Nephron (organoid): ENCODE results near the gene CPSF6.

Experiments used
- H3K27ac Mint-ChIP-seq, 3 experiments: 2 replicates each; pipeline ENCODE4 v1.8.0; 2020; ENCODE audit warnings: mixed read lengths in 3 of 3, mild to moderate bottlenecking in 2 of 3, moderate library complexity in 1 of 3
- H3K27me3 Mint-ChIP-seq: 2 replicates; pipeline ENCODE4 v1.8.0; 2021; ENCODE audit warnings: low read depth, mild to moderate bottlenecking, moderate library complexity, mixed read lengths
- H3K36me3 Mint-ChIP-seq: 2 replicates; pipeline ENCODE4 v1.8.0; 2020; ENCODE audit warnings: low read depth, mixed read lengths
- H3K4me1 Mint-ChIP-seq: 2 replicates; pipeline ENCODE4 v1.8.0; 2020; ENCODE audit warnings: mixed read lengths
- H3K4me3 Mint-ChIP-seq, 3 experiments: 2 replicates each; pipeline ENCODE4 v1.8.0; 2020; ENCODE audit warnings: mild to moderate bottlenecking in 3 of 3, mixed read lengths in 3 of 3, moderate library complexity in 2 of 3
- H3K9me3 Mint-ChIP-seq: 2 replicates; pipeline ENCODE4 v1.8.0; 2020; ENCODE audit warnings: mixed read lengths
- CTCF ChIP-seq, 3 experiments: fragments of 200-600 bp; sonication (generic); IDR thresholded peaks; one replicate each; pipeline ENCODE4 v1.5.0; 2021; ENCODE audit warnings: antibody characterized with exemption in 3 of 3; ENCODE audit not compliant: unreplicated experiment in 3 of 3

The CPSF6 gene

DNA sequence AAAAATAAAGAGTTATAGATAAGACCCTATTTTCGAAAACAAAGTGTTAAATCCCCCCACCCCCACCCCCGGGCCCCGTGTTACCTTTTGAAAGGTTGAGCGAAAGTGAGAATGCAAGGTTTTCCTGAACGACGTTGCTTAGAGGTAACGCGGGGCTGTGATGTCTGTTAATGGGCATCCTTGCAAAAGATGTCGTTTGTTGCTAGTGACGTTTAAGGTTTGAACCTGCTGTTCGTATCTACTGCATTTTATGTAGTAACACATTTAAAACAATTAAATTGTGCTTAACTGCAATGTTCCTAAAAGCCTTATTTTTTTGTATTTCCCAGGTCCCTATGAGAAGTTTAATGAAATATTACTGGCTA lies 1.2 kb downstream of the CPSF6 start:
- peak overlapping the region; percentile 95 to 97 (median 97) for H3K27ac Mint-ChIP-seq
- H3K4me3 Mint-ChIP-seq = peak overlapping the region; percentile 95 to 100 (median 97)
- no peaks in the 10 kb centered on the region for H3K9me3 Mint-ChIP-seq
- TF ChIP-seq CTCF (IDR thresholded peaks at IDR 0.05; ENCODE audit: unreplicated experiment in 3 of 3) = no peak
- no peaks in the 10 kb centered on the region for H3K27me3 Mint-ChIP-seq
- H3K36me3 Mint-ChIP-seq = peaks cover 24% of the 10 kb centered on the region
- peaks cover 45% of the 10 kb centered on the region for H3K4me1 Mint-ChIP-seq

DNA sequence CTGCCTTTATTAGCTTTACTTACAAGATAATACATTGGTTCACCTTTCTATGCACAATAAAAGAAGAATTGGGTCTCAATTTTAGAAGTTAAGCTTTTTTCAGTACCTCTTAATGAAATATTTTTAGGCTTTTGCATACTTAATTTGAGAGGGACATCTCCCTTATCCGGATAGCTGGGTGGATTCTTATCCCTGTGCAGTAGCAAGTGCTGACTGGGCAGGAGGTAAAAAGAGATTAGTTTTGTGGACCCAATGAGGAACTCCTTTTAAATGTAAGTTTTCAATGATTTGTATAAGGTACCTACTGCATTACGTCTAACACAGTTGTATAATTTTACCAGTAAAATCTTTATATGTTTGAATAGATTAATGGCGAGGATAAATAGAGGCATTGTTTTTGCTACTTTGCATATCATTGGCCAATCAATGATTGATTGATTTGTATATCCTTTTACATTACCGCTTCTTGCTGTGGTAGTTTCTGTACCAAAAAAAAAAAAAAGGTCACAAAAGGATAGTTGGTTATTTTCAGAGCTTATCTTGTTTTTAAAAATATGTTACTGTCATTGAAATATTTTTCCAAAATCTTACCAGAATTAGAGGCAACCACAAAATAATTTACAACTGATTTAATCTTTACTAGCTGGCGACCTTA lies 2.2 kb downstream of the CPSF6 start:
- H3K27ac Mint-ChIP-seq = peak overlapping the region; percentile 61 to 95 (median 80)
- H3K4me1 Mint-ChIP-seq = peaks cover 53% of the 10 kb centered on the region
- peaks cover 24% of the 10 kb centered on the region for H3K36me3 Mint-ChIP-seq
- no peak for TF ChIP-seq CTCF (IDR thresholded peaks at IDR 0.05; ENCODE audit: unreplicated experiment in 3 of 3)
- no peaks in the 10 kb centered on the region for H3K9me3 Mint-ChIP-seq
- H3K4me3 Mint-ChIP-seq = peak overlapping the region; percentile 95 to 100 (median 97)
- H3K27me3 Mint-ChIP-seq = no peaks in the 10 kb centered on the region

DNA sequence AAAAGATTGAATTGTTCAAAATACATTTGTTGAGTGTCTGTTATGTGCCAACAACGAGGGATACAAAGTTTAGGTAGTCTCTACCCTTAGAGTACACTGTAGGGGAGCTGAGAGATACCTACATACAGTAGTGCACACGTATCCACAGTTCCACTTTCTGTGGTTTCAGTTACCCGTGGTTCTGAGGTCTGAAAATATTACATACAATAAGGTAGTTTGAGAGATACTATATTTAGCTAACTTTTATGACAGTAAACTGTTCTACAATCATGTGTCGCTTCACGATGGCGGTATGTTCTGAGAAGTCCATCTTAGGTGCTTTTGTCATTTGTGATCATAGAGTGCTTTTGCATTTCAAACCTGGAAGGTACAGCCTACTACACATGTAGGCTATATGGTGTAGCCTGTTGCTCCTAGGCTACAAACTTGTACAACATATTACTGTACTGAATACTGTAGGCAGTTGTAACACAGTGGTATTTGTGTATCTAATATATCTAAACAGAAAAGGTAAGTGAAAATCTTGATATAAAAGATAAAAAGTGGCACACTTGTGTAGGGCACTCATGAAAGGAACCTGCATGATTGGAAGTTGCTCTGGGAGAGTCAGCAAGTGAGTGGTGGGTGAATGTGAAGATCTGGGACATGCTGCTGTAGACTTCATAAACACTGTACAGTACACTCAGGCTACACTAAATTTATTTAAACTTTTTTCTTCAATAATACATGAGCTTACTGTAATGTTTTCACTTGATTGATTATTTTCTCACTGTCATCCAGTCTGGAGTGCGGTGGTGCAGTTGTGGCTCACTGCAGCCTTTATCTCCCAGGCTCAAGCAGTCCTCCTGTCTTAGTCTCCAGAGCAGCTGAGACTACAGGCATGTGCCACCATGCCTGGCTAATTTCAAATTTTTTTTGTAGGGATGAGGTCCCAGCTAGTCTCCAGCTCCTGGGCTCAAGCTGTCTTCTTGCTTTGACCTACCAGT lies 4.0 kb downstream of the CPSF6 start:
- Mint-ChIP-seq H3K27ac (peak overlapping the region in 2 of 3 experiments; percentile 29 to 59), H3K4me3 (no peak overlapping the region), H3K36me3 (peaks cover 40% of the 10 kb centered on the region), H3K9me3 (no peaks in the 10 kb centered on the region), H3K4me1 (peaks cover 68% of the 10 kb centered on the region), H3K27me3 (no peaks in the 10 kb centered on the region)
- TF ChIP-seq CTCF (IDR thresholded peaks at IDR 0.05; ENCODE audit: unreplicated experiment in 3 of 3) = no peak

- Mint-ChIP-seq H3K27me3 (no peaks in the 10 kb centered on the region), H3K9me3 (no peaks in the 10 kb centered on the region), H3K27ac (peak overlapping the region in 2 of 3 experiments; percentile 65 to 75), H3K4me3 (no peak overlapping the region), H3K36me3 (peaks cover 49% of the 10 kb centered on the region), H3K4me1 (peaks cover 59% of the 10 kb centered on the region)
- TF ChIP-seq CTCF (IDR thresholded peaks at IDR 0.05; ENCODE audit: unreplicated experiment in 3 of 3) = no peak
Measured at GRCh38 chr12:69247268-69248018, 8.1 kb downstream of the CPSF6 start.

- H3K27me3 Mint-ChIP-seq = no peaks in the 10 kb centered on the region
- no peak overlapping the region for H3K4me3 Mint-ChIP-seq
- H3K36me3 Mint-ChIP-seq = peaks cover 46% of the 10 kb centered on the region
- H3K4me1 Mint-ChIP-seq = peaks cover 29% of the 10 kb centered on the region
- TF ChIP-seq CTCF (IDR thresholded peaks at IDR 0.05; ENCODE audit: unreplicated experiment in 3 of 3) = no peak
- H3K27ac Mint-ChIP-seq = no peak overlapping the region
- H3K9me3 Mint-ChIP-seq = no peaks in the 10 kb centered on the region
Measured at GRCh38 chr12:69252033-69252432, 12.7 kb downstream of the CPSF6 start.
